H54 (cell line): Measurements from ENCODE around the gene ZNF222.

Experiments
- DNase-seq: peaks from one replicate; pipeline ENCODE4 v3.0.0; 2011; ENCODE audit warnings: low spot score, mixed read lengths; ENCODE audit not compliant: insufficient read length
- FAIRE-seq: peaks from 3 replicates; lab custom pipeline; 2011; peaks lifted over from hg19 to GRCh38; lab: Jason Lieb, UNC
- POLR2A ChIP-seq: IDR thresholded peaks from 2 replicates; pipeline ENCODE4 v1.6.1; 2011; ENCODE audit warnings: low read depth, mild to moderate bottlenecking, low read length

The ZNF222 gene

DNA sequence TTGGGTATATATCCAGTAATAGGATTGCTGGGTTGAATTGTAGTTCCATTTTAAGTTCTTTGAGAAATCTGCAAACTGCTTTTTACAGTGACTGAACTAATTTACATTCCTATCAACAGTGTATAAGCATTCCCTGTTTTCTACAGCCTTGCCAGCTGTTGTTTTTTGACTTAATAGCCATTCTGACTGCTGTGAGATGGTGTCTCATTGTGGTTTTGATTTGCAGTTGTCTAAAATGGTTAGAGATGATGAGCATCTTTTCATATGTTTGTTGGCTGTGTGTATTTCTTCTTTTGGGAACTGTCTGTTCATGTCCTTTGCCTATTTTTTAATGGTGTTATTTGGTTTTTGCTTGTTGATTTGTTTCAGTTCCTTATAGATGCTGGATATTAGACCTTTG lies 4.0 kb upstream of the ZNF222 start:
- no peak for FAIRE-seq
- no peak for DNase-seq
- TF ChIP-seq POLR2A, result no peak

GRCh38 chr19:44024900-44025216 lies 321 bp upstream of the ZNF222 start:
- DNase-seq, result no peak
- no peak for TF ChIP-seq POLR2A
- peak; percentile 82 for FAIRE-seq

DNA sequence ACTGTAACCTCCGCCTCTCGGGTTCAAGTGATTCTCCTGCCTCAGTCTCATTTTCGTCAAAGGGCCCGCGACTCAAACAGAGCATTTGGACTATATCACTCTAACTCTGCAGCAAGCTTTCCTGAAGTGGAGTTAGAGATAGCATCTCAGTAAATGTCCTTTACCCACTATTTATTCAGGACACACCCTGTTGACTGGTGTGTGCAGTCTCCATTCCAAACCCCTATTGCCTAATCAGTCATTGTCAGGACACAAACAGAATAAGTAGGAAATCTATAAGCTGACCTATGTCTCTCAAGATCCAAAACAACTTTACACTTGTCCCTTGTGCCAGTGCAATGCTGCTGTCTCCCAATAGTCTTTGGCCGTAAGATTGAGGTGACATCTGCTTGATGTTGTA lies 1.4 kb downstream of the ZNF222 start:
- no peak for DNase-seq
- TF ChIP-seq POLR2A, result no peak
- FAIRE-seq, result no peak

- no peak for FAIRE-seq
- no peak for TF ChIP-seq POLR2A
- no peak for DNase-seq
These were observed 6.9 kb downstream of the ZNF222 start for GRCh38 chr19:44032001-44032610.

DNA sequence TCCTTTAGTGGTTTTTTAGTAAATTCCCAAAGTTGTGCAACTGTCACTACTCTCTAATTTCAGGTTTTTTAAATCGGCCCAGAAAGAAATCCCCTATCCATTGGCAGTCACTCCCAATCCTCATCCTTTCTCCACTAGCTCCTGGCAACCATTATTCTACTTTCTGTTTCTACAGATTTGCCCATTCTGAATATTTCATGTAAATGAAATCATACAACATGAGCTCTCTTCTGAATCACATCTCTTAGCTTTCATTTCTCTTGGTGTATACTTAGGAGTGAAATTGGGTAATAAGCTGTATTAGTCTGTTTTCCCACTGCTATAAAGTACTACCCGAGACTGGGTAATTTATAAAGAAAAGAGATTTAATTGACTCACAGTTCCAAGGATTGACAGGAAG lies 17.0 kb downstream of the ZNF222 start:
- no peak for TF ChIP-seq POLR2A
- DNase-seq, result no peak
- FAIRE-seq, result no peak

- DNase-seq (no peak), FAIRE-seq (no peak)
- TF ChIP-seq POLR2A, result no peak
These were observed 25.8 kb downstream of the ZNF222 start for GRCh38 chr19:44050740-44051649.

DNA sequence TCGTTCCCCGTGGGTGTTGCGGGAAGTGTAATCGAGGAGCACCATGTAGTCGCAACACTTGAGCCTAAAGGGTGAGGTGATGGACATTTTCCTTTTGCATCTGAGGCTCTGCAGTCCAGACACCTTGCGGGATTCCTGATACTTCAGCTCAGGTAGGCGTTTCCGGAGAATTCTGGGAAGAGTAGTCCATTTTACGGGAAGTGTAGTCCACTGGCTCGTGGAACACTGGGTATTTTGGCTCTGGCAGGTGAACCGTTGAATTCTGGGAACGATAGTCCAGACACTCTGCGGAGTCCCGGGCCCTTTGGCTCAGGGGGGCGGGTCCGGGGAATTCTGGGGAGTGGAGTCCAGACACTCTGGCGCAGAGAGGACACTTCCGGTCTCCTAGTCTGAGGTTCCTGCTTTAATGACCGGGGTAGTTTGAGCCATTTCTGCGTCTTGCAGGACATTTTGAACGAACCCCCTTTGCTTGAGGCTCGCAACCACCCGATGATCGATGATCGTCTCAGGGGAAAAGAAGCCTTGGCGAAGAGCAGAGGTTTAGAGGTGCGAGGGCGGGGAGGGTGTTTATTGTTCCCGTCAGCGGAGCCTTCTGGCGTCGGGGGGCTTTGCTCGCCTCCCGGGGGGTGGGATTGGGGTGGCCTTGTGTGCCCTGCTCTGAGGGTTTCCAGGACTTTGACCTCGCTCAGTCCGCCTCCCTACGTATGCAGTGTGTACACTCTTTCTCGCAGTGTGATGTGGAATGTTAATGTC lies 26.6 kb downstream of the ZNF222 start, which contains the start of gene ZNF223:
Gene ZNF223 (plus strand): TSS at position 387 of the 753 bp plus-strand sequence. CDS start 3,141 bp downstream, outside the sequence.
- FAIRE-seq, result peak; percentile 88
- peak; percentile 74 for DNase-seq
- no peak for TF ChIP-seq POLR2A

- no peak for DNase-seq
- TF ChIP-seq POLR2A, result no peak
- FAIRE-seq, result no peak
These were observed 30.7 kb downstream of the ZNF222 start for GRCh38 chr19:44055870-44056269.

DNA sequence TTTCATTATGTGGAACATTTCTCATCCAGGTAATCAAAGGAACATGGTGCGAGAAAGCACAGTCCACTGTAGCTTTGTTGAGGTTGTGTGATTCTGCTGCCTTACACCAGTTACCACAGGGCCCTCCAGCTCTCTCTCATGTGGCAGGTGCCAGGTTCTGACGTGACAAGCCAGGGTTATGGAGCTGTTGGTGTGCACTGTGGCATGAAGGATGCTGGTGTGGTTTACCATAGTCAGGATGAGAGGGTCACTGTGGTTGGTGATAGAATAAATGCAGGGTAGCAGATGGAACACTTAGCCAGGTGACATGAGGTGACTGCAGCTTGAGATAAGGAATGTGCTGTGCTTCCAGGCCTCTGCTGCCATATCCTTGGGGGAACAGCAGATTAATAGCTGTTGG lies 34.0 kb downstream of the ZNF222 start:
- DNase-seq (no peak), FAIRE-seq (no peak)
- TF ChIP-seq POLR2A, result no peak

DNA sequence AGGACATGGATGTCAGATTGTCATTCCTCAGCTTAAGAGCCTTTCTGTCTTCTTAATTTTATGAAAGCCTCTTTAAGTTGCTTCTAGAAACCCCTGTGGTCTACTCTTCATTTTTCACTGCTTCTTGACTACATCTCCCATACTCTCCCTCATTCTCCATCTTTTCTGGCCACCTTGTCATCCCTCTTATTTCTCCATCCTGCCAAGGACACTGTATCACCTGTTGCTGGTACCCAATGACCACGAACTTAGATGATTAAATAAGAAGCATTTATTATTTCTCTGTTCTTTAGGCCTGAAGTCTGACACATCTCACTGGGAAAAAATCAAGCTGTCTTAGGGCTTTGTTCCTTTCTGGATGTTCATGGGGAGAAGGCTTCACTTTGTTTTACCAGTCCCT lies 35.9 kb downstream of the ZNF222 start:
- DNase-seq (no peak), FAIRE-seq (no peak)
- TF ChIP-seq POLR2A, result no peak

- FAIRE-seq (no peak), DNase-seq (no peak)
- no peak for TF ChIP-seq POLR2A
These were observed 41.1 kb downstream of the ZNF222 start for GRCh38 chr19:44066305-44066704.

DNA sequence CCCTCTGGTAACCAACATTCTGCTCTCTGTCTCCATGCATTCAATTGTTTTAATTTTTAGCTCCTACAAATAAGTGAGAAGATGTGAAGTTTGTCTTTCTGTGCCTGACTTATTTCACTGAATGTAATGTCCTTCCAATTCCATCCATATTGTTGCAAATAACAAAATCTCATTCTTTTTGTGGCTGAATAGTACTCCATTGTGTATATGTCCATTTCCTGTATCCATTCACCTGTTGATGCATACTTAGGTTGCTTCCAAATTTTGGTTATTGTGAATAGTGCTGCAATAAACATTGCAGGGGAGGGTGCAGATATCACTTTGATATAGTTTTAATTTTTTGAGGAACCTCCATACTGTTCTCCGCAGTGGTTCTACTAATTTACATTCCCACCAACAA lies 44.2 kb downstream of the ZNF222 start:
- no peak for FAIRE-seq
- DNase-seq, result no peak
- no peak for TF ChIP-seq POLR2A

DNA sequence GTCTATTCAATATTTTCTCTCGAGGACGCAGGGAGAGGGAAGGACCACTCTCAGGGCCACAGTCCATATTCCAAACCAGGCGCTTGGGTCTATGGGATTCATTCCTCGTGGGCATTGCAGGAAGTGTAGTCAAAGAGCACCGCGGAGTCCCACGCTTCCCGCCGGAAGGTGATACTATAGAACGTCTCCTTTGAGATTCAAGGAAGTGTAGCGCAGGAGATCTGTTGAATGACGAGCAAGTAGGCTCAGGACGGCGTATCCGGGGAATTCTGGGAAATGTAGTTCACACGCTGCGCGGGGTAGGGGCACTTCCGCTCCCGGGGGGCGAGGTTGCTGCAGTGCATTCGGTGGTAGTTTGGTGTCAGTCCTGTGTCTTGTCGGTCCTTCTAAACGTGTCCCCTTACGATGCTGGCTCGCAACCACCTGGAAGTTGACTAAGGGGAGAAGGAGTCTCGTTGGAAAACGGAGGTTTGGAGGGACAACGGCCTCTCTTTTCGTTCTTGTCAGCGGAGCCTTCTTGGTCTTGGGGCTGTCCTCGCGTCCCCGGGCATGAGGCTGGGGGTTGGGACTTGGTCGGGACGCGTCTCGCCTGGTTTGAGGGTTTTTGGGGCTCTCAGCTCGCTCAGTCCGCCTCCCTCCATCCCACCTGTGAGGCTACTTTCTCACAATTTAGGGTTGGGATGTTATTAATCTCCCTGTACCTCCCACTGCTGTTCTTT lies 46.8 kb downstream of the ZNF222 start, which contains the start of gene ZNF284:
Gene ZNF284 (plus strand): TSS at position 336 of the 719 bp plus-strand sequence. CDS start 4,231 bp downstream, outside the sequence.
- DNase-seq (peak; percentile 94), FAIRE-seq (peak; percentile 97)
- peak; percentile 55; the same call in 1 of the 2 replicates for TF ChIP-seq POLR2A
